Fibroblast of lung (primary cell): ENCODE data around the gene SMCO2.

Experiments
- EZH2 ChIP-seq: IDR thresholded peaks from 2 replicates; pipeline ENCODE4 v1.5.1; 2012; ENCODE audit warnings: low read length, control low read depth, mild to moderate bottlenecking; ENCODE audit errors: missing control alignments
- TF ChIP-seq, protein P1 (sequence below), 2 donors: IDR thresholded peaks in 1 of 2; conservative IDR thresholded peaks in 1 of 2; 1 replicate in 1 of 2; 2 replicates in 1 of 2; pipeline ENCODE4 v1.5.1; 2011 to 2012; ENCODE audit warnings: low read length in 2 of 2, control low read depth in 1 of 2, inconsistent platforms in 1 of 2, low read depth in 1 of 2, mild to moderate bottlenecking in 1 of 2

DNA sequence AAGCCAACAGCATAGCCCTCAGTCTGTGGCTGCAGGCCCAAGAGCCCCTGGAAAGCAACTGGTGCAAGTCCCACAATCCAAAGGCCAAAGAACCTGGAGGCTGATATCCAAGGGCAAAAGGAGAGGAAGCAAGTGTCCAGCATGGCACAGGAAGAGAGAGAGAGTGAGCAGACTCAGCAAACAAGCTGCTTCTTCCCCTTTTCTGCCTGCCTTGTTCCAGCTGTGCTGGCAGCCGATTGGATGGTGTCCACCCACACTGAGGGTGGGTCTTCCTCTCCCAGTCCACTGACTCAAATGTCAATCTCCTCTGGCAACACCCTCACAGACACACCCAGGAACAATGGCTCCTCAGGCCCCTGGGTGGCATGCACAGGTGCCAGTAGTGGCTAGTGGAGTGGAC lies 33.5 kb downstream of the SMCO2 start:
- TF ChIP-seq, protein P1, sequence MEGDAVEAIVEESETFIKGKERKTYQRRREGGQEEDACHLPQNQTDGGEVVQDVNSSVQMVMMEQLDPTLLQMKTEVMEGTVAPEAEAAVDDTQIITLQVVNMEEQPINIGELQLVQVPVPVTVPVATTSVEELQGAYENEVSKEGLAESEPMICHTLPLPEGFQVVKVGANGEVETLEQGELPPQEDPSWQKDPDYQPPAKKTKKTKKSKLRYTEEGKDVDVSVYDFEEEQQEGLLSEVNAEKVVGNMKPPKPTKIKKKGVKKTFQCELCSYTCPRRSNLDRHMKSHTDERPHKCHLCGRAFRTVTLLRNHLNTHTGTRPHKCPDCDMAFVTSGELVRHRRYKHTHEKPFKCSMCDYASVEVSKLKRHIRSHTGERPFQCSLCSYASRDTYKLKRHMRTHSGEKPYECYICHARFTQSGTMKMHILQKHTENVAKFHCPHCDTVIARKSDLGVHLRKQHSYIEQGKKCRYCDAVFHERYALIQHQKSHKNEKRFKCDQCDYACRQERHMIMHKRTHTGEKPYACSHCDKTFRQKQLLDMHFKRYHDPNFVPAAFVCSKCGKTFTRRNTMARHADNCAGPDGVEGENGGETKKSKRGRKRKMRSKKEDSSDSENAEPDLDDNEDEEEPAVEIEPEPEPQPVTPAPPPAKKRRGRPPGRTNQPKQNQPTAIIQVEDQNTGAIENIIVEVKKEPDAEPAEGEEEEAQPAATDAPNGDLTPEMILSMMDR (conservative IDR thresholded peaks at IDR 0.05 in 1 of 2, IDR thresholded peaks at IDR 0.05 in 1 of 2; ENCODE audit: low read depth in 1 of 2, low read length in 2 of 2): no peak
- TF ChIP-seq EZH2: no peak
